H1 (cell line): ENCODE data around the gene SH3PXD2B. TPM values are rescaled to one million over a fixed set of nuclear protein-coding genes. Genes with fewer than 3 reads are reported as not detected.

ENCODE experiments used
- POLR2A ChIP-seq, 2 experiments: IDR thresholded peaks; 1 replicate in 1 of 2; 2 replicates in 1 of 2; pipeline ENCODE4 v1.6.1; 2011; ENCODE audit warnings: low read depth in 2 of 2, low read length in 2 of 2, mild to moderate bottlenecking in 2 of 2; ENCODE audit errors: control extremely low read depth in 1 of 2
- SP1 ChIP-seq: IDR thresholded peaks from 2 replicates; pipeline ENCODE4 v1.6.1; 2011; ENCODE audit warnings: low read depth, low read length
- polyA plus RNA-seq, 7 experiments: library from polyadenylated mRNA; depleted of rRNA in 3 of 7; stranded (reverse) in 5 of 7; unstranded in 2 of 7; fragments of >200 nt in 5 of 7; fragments of 200-250 nt in 2 of 7; gene quantifications; 1 replicate in 5 of 7; 2 replicates in 1 of 7; 4 replicates in 1 of 7; pipeline versions ENCODE4 v1.2.1 to v1.2.3, GENCODE V29; 2011 to 2013; ENCODE audit warnings: missing spikeins in 2 of 7, mixed read lengths in 2 of 7
- total RNA-seq: library from RNA; stranded (reverse); fragmentation: NEBNext Ultra II Directional; extraction: Animal tissue kit (Norgen Biotek cat#: 25700); gene quantifications from 2 replicates; pipeline ENCODE4 v1.2.1, GENCODE V29; 2021
- TF ChIP-seq, protein P1 (sequence below): fragments of 300-600 bp; sonication (generic); IDR thresholded peaks from 2 replicates; pipeline ENCODE4 v1.7.1; 2012; ENCODE audit warnings: low read length, moderate library complexity, mild to moderate bottlenecking, inconsistent platforms; ENCODE audit not compliant: insufficient replicate concordance

The SH3PXD2B gene
- total and polyA plus RNA-seq, 2 of the 8 experiments (the other 6 are each of a cell fraction or from before 2014, with no cell fraction given) = 32.9 to 72.9 TPM

DNA sequence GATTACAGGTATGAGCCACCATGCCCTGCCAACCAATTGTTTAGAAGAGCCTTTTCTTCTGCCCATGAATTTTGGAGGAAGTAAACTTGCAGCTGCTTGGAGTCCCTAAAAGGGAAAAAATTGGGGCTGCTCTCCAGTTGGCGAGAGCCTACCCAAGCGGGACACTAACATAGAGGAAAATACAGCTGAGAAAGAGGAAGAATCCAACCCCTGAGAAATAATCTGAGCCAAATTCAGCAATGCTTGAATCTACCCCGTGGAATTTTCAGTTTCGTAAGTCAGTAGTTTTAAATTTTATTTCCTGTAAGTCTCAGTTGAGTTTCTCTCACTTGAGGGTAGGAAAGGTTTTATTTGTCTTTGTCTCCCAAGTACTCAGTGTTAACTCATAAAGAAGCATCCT is 140.4 kb downstream of the SH3PXD2B start (continued):
- TF ChIP-seq, protein P1, sequence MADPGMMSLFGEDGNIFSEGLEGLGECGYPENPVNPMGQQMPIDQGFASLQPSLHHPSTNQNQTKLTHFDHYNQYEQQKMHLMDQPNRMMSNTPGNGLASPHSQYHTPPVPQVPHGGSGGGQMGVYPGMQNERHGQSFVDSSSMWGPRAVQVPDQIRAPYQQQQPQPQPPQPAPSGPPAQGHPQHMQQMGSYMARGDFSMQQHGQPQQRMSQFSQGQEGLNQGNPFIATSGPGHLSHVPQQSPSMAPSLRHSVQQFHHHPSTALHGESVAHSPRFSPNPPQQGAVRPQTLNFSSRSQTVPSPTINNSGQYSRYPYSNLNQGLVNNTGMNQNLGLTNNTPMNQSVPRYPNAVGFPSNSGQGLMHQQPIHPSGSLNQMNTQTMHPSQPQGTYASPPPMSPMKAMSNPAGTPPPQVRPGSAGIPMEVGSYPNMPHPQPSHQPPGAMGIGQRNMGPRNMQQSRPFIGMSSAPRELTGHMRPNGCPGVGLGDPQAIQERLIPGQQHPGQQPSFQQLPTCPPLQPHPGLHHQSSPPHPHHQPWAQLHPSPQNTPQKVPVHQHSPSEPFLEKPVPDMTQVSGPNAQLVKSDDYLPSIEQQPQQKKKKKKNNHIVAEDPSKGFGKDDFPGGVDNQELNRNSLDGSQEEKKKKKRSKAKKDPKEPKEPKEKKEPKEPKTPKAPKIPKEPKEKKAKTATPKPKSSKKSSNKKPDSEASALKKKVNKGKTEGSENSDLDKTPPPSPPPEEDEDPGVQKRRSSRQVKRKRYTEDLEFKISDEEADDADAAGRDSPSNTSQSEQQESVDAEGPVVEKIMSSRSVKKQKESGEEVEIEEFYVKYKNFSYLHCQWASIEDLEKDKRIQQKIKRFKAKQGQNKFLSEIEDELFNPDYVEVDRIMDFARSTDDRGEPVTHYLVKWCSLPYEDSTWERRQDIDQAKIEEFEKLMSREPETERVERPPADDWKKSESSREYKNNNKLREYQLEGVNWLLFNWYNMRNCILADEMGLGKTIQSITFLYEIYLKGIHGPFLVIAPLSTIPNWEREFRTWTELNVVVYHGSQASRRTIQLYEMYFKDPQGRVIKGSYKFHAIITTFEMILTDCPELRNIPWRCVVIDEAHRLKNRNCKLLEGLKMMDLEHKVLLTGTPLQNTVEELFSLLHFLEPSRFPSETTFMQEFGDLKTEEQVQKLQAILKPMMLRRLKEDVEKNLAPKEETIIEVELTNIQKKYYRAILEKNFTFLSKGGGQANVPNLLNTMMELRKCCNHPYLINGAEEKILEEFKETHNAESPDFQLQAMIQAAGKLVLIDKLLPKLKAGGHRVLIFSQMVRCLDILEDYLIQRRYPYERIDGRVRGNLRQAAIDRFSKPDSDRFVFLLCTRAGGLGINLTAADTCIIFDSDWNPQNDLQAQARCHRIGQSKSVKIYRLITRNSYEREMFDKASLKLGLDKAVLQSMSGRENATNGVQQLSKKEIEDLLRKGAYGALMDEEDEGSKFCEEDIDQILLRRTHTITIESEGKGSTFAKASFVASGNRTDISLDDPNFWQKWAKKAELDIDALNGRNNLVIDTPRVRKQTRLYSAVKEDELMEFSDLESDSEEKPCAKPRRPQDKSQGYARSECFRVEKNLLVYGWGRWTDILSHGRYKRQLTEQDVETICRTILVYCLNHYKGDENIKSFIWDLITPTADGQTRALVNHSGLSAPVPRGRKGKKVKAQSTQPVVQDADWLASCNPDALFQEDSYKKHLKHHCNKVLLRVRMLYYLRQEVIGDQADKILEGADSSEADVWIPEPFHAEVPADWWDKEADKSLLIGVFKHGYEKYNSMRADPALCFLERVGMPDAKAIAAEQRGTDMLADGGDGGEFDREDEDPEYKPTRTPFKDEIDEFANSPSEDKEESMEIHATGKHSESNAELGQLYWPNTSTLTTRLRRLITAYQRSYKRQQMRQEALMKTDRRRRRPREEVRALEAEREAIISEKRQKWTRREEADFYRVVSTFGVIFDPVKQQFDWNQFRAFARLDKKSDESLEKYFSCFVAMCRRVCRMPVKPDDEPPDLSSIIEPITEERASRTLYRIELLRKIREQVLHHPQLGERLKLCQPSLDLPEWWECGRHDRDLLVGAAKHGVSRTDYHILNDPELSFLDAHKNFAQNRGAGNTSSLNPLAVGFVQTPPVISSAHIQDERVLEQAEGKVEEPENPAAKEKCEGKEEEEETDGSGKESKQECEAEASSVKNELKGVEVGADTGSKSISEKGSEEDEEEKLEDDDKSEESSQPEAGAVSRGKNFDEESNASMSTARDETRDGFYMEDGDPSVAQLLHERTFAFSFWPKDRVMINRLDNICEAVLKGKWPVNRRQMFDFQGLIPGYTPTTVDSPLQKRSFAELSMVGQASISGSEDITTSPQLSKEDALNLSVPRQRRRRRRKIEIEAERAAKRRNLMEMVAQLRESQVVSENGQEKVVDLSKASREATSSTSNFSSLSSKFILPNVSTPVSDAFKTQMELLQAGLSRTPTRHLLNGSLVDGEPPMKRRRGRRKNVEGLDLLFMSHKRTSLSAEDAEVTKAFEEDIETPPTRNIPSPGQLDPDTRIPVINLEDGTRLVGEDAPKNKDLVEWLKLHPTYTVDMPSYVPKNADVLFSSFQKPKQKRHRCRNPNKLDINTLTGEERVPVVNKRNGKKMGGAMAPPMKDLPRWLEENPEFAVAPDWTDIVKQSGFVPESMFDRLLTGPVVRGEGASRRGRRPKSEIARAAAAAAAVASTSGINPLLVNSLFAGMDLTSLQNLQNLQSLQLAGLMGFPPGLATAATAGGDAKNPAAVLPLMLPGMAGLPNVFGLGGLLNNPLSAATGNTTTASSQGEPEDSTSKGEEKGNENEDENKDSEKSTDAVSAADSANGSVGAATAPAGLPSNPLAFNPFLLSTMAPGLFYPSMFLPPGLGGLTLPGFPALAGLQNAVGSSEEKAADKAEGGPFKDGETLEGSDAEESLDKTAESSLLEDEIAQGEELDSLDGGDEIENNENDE = no peak
- TF ChIP-seq SP1 = no peak
- no peak for TF ChIP-seq POLR2A (IDR thresholded peaks at IDR 0.05; ENCODE audit: control extremely low read depth in 1 of 2, low read depth in 2 of 2, low read length in 2 of 2)
